Measurements from ENCODE around the gene PGAM2.
A peak's percentile ranks its signal among the peaks of the same experiment; 100 is the strongest.

The PGAM2 gene

DNA sequence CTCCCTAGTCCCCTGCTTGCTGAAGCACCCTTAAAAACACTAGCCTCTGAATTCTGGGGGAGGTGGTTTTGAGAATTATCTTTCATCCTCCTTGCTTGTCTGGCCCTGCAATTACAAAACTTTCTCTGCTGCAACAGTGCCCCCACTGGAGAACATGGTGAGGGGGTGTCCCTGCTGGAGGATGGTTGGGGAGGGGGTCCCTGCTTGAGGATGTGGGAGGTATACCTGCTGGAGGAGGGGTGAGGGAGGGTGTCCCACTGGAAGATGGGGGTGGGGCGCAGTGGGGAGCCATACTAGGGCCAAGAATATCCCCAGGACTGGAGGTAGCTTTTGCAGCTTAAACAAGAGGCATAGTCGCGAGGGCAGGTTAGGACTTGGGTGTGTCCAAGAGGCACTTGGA is 20.2 kb upstream of the PGAM2 start:
- no peak for DNase-seq (ENCODE audit: low read depth, low spot score)

- DNase-seq (ENCODE audit: low read depth, low spot score): no peak
These were observed 19.3 kb upstream of the PGAM2 start for GRCh38 chr7:44084701-44085100.

GRCh38 chr7:44083796-44084195 is 18.4 kb upstream of the PGAM2 start:
- DNase-seq (ENCODE audit: low read depth, low spot score): no peak

- DNase-seq (ENCODE audit: low read depth, low spot score): peak; percentile 89
These were observed 17.3 kb upstream of the PGAM2 start for GRCh38 chr7:44082541-44083207.

- no peak for DNase-seq (ENCODE audit: low read depth, low spot score)
These were observed 15.9 kb upstream of the PGAM2 start for GRCh38 chr7:44081266-44081748.

- DNase-seq (ENCODE audit: low read depth, low spot score): no peak
These were observed 15.4 kb upstream of the PGAM2 start for GRCh38 chr7:44080686-44081265.

DNA sequence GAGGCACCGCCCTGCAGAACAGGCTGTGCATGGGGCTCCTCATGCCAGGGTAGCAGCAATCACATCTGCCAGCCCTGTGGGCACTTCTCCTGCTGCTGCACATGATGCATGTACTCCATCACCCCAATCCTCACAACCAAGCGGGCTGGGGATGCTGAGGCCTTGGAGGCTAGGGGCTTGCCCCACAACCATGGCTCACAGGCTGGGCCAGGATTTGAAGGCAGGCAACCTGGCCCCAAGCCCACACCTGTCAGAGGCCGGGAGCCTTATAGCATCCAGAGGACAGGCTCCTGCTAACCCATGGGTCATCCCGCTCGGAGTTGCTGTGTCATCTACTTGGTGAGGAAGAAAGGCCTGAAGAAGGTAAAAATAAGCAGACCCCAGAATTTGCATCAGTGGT is 14.8 kb upstream of the PGAM2 start:
- no peak for DNase-seq (ENCODE audit: low read depth, low spot score)

GRCh38 chr7:44079331-44080021 is 14.1 kb upstream of the PGAM2 start:
- no peak for DNase-seq (ENCODE audit: low read depth, low spot score)

GRCh38 chr7:44078521-44078920 is 13.2 kb upstream of the PGAM2 start:
- no peak for DNase-seq (ENCODE audit: low read depth, low spot score)

GRCh38 chr7:44077681-44078091 is 12.3 kb upstream of the PGAM2 start:
- no peak for DNase-seq (ENCODE audit: low read depth, low spot score)

GRCh38 chr7:44077061-44077460 is 11.7 kb upstream of the PGAM2 start:
- no peak for DNase-seq (ENCODE audit: low read depth, low spot score)

DNA sequence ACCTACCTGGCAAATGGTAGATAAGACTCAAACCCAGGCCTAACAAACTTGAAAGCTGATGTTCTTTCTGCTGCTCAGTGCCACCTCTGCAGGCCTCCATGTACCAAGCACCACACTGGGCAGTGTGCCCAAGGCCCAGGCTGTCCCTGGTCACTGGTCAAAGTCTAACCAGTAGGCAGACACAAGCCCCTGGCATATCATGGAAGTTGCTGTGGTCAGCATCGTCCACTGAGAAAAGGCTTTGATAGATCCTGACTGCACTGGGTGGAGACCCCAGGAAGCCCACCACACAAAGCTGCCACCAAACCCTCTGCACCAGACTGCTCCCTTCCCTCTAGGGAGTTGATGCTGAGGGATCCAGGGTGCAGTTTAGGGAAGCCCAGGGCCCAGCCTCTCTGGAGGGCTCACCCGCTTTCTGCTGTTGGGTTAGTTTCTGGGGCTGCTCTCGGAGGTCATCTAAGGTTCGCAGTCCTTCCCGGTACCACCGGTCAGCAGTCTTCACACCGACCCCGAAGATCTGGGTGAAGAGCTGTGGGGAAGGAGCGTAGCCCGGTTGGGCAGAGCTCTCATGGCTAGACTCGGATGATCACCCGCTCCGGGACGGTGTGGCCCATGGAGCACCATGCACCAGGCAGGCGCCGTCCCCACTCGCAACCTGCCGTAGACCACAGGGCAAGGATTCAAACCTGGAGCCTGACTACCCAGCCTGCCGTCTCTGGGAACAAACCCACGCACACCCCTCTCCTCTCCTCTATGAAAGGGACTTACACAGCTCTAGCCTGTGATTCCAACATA is 10.9 kb upstream of the PGAM2 start:
- DNase-seq (ENCODE audit: low read depth, low spot score): no peak

GRCh38 chr7:44075296-44076075 is 10.1 kb upstream of the PGAM2 start:
- DNase-seq (ENCODE audit: low read depth, low spot score): no peak

DNA sequence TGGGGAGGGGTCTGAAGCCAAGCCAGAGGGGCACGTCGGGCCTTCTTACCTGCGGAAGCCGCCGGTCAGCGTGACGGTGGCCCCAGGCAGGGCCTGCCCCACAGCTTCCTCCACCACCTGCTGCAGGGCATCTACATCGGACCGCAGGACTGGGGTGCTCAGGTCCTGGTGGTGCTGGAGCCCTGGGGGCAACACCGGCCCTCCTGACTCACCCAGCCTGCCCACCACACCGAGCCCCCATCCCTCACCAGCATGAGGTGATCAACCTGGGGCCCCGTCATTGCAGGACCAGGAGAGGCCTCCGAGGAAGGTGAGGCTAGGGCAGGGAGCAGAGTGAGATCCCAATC is 9.0 kb upstream of the PGAM2 start:
- no peak for DNase-seq (ENCODE audit: low read depth, low spot score)

GRCh38 chr7:44073664-44074348 is 8.4 kb upstream of the PGAM2 start:
- no peak for DNase-seq (ENCODE audit: low read depth, low spot score)

DNA sequence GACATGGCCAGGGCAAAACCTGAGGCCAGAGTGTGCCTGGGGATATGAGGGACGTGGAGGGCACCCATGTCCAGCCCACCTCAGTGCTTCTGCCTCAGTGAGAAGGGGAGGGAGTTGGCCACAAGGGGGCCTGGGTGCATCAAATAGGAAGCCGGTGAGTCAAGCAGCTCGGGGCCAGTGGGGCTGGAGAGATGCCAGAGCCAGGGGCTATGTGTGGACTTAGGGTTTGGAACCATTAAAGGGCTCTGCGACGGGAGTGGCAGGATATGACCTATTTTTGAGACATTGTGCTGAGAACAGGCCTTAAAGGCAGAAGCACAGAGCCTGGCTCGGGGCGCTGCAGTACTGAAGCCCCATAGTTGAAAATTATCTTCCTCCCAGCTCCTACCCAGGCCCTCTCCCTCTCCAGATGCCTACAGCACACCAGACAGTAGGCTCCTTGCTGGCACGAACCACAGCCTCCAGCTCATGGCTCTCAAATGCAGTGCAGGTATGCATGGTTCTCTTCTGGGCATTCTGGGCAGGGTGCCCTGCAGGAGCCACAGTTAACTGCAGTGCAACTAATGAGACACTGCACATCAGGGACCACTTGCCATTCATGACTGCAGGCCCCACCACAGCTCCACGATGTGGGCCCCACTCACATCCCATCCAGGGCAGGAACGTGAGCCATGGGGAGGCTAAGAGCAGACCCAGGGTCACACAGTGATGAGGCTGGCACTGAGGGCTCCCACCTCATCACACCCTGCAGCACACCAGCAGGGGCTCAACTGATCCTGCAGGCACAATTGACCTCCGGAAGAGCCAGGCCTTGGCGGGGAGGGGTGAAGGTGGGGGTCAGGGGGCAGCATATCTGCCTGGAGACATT is 7.2 kb upstream of the PGAM2 start:
- DNase-seq (ENCODE audit: low read depth, low spot score): no peak

- DNase-seq (ENCODE audit: low read depth, low spot score): no peak
These were observed 6.5 kb upstream of the PGAM2 start for GRCh38 chr7:44071726-44072363.

- DNase-seq (ENCODE audit: low read depth, low spot score): no peak
These were observed 2.7 kb upstream of the PGAM2 start for GRCh38 chr7:44068054-44068453.

Measured in iPS DF 19.7 (cell line).